ENCODE measurements around the gene SLC5A11.
"Not testable (repeated sequence)": the region's sequence is repeated elsewhere in the genome, so short reads cannot be mapped to it uniquely, and the experiment has no call there.

GRCh38 chr16:24845031-24845365 lies 765 bp upstream of the SLC5A11 start:
- TF ChIP-seq POLR2A, POLR2AphosphoS5 (IDR thresholded peaks at IDR 0.05; ENCODE audit: low read depth, low read length): not testable (repeated sequence)
